ENCODE measurements around the gene COLGALT1. TPM values are rescaled to one million over a fixed set of nuclear protein-coding genes. Genes with fewer than 3 reads are reported as not detected.

Gene COLGALT1
- polyA plus RNA-seq, 2 of the 4 experiments (the other 2 are of a cell fraction): 57.1 to 64.4 TPM

GRCh38 chr19:17602217-17602616 lies 46.8 kb downstream of the COLGALT1 start:
- ATAC-seq (no peak), DNase-seq (ENCODE audit: low read depth in 1 of 2, low spot score in 1 of 2) (no peak), FAIRE-seq (no peak)
- H3K27ac ChIP-seq: no peak overlapping the region
- H3K4me2 ChIP-seq: no peak overlapping the region
- CTCF ChIA-PET: no interaction called here
- H3K4me3 ChIP-seq: no peak overlapping the region
- H3K4me1 ChIP-seq: peaks cover 10% of the 10 kb centered on the region; the same call in 2 of the 3 replicates
- H3K9me3 ChIP-seq: no peaks in the 10 kb centered on the region
- TF ChIP-seq FOSB (CRISPR knock-in tag; IDR thresholded peaks at IDR 0.05): no peak
- TF ChIP-seq, protein P1, sequence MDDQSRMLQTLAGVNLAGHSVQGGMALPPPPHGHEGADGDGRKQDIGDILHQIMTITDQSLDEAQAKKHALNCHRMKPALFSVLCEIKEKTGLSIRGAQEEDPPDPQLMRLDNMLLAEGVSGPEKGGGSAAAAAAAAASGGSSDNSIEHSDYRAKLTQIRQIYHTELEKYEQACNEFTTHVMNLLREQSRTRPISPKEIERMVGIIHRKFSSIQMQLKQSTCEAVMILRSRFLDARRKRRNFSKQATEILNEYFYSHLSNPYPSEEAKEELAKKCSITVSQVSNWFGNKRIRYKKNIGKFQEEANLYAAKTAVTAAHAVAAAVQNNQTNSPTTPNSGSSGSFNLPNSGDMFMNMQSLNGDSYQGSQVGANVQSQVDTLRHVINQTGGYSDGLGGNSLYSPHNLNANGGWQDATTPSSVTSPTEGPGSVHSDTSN (IDR thresholded peaks at IDR 0.05): no peak
- TF ChIP-seq ZSCAN20 (CRISPR knock-in tag; IDR thresholded peaks at IDR 0.05): no peak
- TF ChIP-seq RNF2 (IDR thresholded peaks at IDR 0.05; ENCODE audit: borderline replicate concordance, low read depth): no peak
- TF ChIP-seq CHD2 (IDR thresholded peaks at IDR 0.05; ENCODE audit: low read length, partially characterized antibody): no peak
- TF ChIP-seq HOXB5 (CRISPR knock-in tag; IDR thresholded peaks at IDR 0.05): no peak
- POLR2A ChIA-PET: no interaction called here
- 60% methylated on average over 8 of the region's 8 CpGs for WGBS (ENCODE audit: missing lambda C conversion rate)

DNA sequence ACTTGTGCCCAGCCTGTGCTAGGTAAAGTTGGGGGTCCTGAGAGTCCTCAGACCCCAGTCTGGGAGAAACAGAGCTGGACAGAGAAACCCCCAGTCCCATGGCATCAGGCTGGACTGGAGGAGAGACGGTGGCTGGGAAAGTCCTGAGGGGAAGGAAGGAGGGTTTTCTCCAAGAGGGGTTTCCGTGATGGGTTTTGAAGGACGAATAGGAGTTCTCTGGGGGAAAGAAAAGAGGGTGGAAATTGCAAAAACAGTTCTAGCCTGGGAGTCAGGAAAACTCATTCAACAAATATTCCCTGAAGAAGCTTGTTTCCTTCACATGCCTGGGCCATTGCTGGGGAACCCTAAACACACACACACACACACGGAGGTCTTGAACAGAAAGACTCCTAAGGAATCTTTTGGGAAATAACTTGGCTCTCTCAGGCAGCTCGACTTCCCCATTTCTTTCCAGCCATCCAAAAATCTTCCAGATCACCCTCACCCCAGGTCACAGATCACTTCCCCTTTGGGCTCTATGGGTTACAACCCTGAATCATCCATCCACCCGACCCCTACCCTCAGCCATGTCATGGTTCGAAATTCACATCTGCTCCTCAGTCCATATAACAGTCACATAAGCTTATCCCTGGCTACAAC lies 47.5 kb downstream of the COLGALT1 start:
- no peak overlapping the region for H3K4me2 ChIP-seq
- peaks cover 10% of the 10 kb centered on the region; the same call in 2 of the 3 replicates for H3K4me1 ChIP-seq
- H3K9me3 ChIP-seq: no peaks in the 10 kb centered on the region
- no peak overlapping the region for H3K27ac ChIP-seq
- ATAC-seq (no peak), DNase-seq (ENCODE audit: low read depth in 1 of 2, low spot score in 1 of 2) (no peak), FAIRE-seq (no peak)
- POLR2A ChIA-PET: no interaction called here
- 82% methylated on average over 7 of the region's 7 CpGs for WGBS (ENCODE audit: missing lambda C conversion rate)
- TF ChIP-seq HES2 (IDR thresholded peaks at IDR 0.05) (no peak), JUNB (IDR thresholded peaks at IDR 0.05) (no peak)
- TF ChIP-seq, protein P2, sequence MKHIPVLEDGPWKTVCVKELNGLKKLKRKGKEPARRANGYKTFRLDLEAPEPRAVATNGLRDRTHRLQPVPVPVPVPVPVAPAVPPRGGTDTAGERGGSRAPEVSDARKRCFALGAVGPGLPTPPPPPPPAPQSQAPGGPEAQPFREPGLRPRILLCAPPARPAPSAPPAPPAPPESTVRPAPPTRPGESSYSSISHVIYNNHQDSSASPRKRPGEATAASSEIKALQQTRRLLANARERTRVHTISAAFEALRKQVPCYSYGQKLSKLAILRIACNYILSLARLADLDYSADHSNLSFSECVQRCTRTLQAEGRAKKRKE (CRISPR knock-in tag; IDR thresholded peaks at IDR 0.05; ENCODE audit: low read depth): no peak
- TF ChIP-seq, protein P3, sequence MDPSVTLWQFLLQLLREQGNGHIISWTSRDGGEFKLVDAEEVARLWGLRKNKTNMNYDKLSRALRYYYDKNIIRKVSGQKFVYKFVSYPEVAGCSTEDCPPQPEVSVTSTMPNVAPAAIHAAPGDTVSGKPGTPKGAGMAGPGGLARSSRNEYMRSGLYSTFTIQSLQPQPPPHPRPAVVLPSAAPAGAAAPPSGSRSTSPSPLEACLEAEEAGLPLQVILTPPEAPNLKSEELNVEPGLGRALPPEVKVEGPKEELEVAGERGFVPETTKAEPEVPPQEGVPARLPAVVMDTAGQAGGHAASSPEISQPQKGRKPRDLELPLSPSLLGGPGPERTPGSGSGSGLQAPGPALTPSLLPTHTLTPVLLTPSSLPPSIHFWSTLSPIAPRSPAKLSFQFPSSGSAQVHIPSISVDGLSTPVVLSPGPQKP (IDR thresholded peaks at IDR 0.05; ENCODE audit: low read depth, low read length): no peak
- CTCF ChIA-PET: interaction anchor here (1.0 to 1.2 kb wide), 2 partner anchors 46 to 56 kb away, joined by 3 read pairs; no protein-coding TSS in a partner anchor
- no peak overlapping the region for H3K4me3 ChIP-seq

DNA sequence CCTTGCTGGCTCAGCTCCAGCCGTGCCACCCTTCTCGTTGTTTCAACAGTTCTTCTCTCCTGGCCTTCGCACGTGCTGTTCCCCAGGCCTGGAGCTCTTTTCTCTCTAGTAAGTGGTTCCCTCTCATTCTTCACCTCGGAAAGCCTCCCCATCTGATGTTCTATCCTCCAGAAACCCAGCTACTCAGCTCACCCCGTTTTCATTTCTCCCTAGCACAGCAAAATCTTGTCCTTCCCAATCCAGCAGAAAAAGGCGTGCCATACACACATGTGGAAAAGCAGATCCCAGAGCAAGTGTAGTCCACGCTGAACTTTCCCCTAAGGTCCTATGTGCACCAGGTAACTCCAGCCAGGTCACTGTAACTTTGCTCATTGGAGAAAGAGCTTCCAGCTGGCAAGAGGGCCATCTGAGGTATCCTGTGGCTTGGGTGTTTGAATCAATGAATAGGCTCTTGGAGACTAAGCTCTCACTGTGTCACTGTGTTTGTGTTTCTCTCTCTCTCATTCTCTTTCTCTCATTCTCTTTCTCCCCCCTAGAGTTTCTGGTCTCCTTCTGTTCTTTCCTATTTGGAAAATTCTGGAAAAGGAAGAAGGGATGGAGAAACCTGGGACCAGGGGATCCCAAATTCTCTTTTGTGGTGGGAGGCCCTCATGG lies 49.0 kb downstream of the COLGALT1 start:
- no peak for TF ChIP-seq POLR2AphosphoS2 (conservative IDR thresholded peaks at IDR 0.05; ENCODE audit: low read length)
- TF ChIP-seq TFCP2L1 (CRISPR knock-in tag; IDR thresholded peaks at IDR 0.05): no peak
- no peak for TF ChIP-seq CHD2 (IDR thresholded peaks at IDR 0.05; ENCODE audit: low read length, partially characterized antibody)
- no peak for TF ChIP-seq FOSL2 (IDR thresholded peaks at IDR 0.05)
- no peak for TF ChIP-seq FOSL2 (CRISPR knock-in tag; IDR thresholded peaks at IDR 0.05)
- no peak for TF ChIP-seq POLR2A (IDR thresholded peaks at IDR 0.05; ENCODE audit: low read length)
- no peak for TF ChIP-seq SREBF2 (IDR thresholded peaks at IDR 0.05)
- TF ChIP-seq, protein P4, sequence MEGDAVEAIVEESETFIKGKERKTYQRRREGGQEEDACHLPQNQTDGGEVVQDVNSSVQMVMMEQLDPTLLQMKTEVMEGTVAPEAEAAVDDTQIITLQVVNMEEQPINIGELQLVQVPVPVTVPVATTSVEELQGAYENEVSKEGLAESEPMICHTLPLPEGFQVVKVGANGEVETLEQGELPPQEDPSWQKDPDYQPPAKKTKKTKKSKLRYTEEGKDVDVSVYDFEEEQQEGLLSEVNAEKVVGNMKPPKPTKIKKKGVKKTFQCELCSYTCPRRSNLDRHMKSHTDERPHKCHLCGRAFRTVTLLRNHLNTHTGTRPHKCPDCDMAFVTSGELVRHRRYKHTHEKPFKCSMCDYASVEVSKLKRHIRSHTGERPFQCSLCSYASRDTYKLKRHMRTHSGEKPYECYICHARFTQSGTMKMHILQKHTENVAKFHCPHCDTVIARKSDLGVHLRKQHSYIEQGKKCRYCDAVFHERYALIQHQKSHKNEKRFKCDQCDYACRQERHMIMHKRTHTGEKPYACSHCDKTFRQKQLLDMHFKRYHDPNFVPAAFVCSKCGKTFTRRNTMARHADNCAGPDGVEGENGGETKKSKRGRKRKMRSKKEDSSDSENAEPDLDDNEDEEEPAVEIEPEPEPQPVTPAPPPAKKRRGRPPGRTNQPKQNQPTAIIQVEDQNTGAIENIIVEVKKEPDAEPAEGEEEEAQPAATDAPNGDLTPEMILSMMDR (IDR thresholded peaks at IDR 0.05): no peak
- TF ChIP-seq CEBPB (IDR thresholded peaks at IDR 0.05): no peak
- no peak for TF ChIP-seq RNF2 (IDR thresholded peaks at IDR 0.05; ENCODE audit: borderline replicate concordance, low read depth)
- peaks cover 10% of the 10 kb centered on the region; the same call in 2 of the 3 replicates for H3K4me1 ChIP-seq
- POLR2A ChIA-PET: no interaction called here
- H3K4me2 ChIP-seq: no peak overlapping the region
- CTCF ChIA-PET: interaction anchor here (0.8 to 1.3 kb wide), 4 partner anchors 25 to 171 kb away, joined by 3 to 4 read pairs (median 3); no protein-coding TSS in a partner anchor
- no peak for ATAC-seq
- no peak overlapping the region for H3K4me3 ChIP-seq
- DNase-seq (ENCODE audit: low read depth in 1 of 2, low spot score in 1 of 2): no peak
- no peaks in the 10 kb centered on the region for H3K9me3 ChIP-seq
- no peak overlapping the region for H3K27ac ChIP-seq
- WGBS (ENCODE audit: missing lambda C conversion rate): 78% methylated on average over 8 of the region's 8 CpGs
- no peak for FAIRE-seq
